Endothelial cell of hepatic sinusoid (primary cell): ENCODE measurements around the gene EEF1G.

Experiments
- in situ Hi-C: cut with HindIII; loops from 2 replicates; pipeline ENCODE4 v1.10.0; 2017; ENCODE audit warnings: low sequenced_read_pairs

The EEF1G gene

GRCh38 chr11:62603776-62604299 is 30.1 kb upstream of the EEF1G start:
- in situ Hi-C loops = no loop called here

GRCh38 chr11:62603072-62603408 is 29.3 kb upstream of the EEF1G start:
- in situ Hi-C loops = no loop called here

- in situ Hi-C loops = no loop called here
Observed at GRCh38 chr11:62602141-62603071, 28.7 kb upstream of the EEF1G start.

GRCh38 chr11:62601372-62602140 is 27.9 kb upstream of the EEF1G start, which contains the start of gene MTA2:
Gene MTA2 (minus strand): TSS chr11:62601865. CDS start chr11:62601450, 415 bp downstream.
- in situ Hi-C loops = no loop called here

GRCh38 chr11:62601122-62601371 is 27.4 kb upstream of the EEF1G start:
- in situ Hi-C loops = no loop called here

GRCh38 chr11:62600367-62601121 is 26.9 kb upstream of the EEF1G start:
- in situ Hi-C loops = no loop called here

- in situ Hi-C loops = loop anchor here (5.0 kb wide), 1 partner anchor 83 kb away; no protein-coding TSS in a partner anchor
Observed at GRCh38 chr11:62599901-62600300, 26.2 kb upstream of the EEF1G start.

GRCh38 chr11:62599069-62599696 is 25.5 kb upstream of the EEF1G start:
- in situ Hi-C loops = loop anchor here (5.0 kb wide), 1 partner anchor 82 kb away; no protein-coding TSS in a partner anchor

- in situ Hi-C loops = loop anchor here (5.0 kb wide), 1 partner anchor 78 kb away; no protein-coding TSS in a partner anchor
Observed at GRCh38 chr11:62595124-62595523, 21.4 kb upstream of the EEF1G start.

- in situ Hi-C loops = no loop called here
Observed at GRCh38 chr11:62593434-62594044, 19.8 kb upstream of the EEF1G start.

- in situ Hi-C loops = no loop called here
Observed at GRCh38 chr11:62592989-62593421, 19.3 kb upstream of the EEF1G start.

- in situ Hi-C loops = no loop called here
Observed at GRCh38 chr11:62592146-62592815, 18.6 kb upstream of the EEF1G start.

GRCh38 chr11:62591448-62592145 is 17.9 kb upstream of the EEF1G start, which contains the start of gene TUT1:
Gene TUT1 (minus strand): TSS chr11:62591523. CDS start chr11:62591485, 38 bp downstream.
- in situ Hi-C loops = no loop called here

- in situ Hi-C loops = loop anchor here (10.0 kb wide), 1 partner anchor 46 kb away; no protein-coding TSS in a partner anchor
Observed at GRCh38 chr11:62588966-62589637, 15.4 kb upstream of the EEF1G start.

- in situ Hi-C loops = loop anchor here (10.0 kb wide), 1 partner anchor 49 kb away; no protein-coding TSS in a partner anchor
Observed at GRCh38 chr11:62585356-62585755, 11.7 kb upstream of the EEF1G start.

GRCh38 chr11:62581735-62582134 is 8.0 kb upstream of the EEF1G start:
- in situ Hi-C loops = loop anchor here (10.0 kb wide), 1 partner anchor 53 kb away; no protein-coding TSS in a partner anchor

- in situ Hi-C loops = loop anchor here (10.0 kb wide), 1 partner anchor 54 kb away; no protein-coding TSS in a partner anchor
Observed at GRCh38 chr11:62580959-62581715, 7.4 kb upstream of the EEF1G start.
